Thoracic aorta (tissue), 2 donors: ENCODE results near the gene CDKAL1. TPM values are rescaled to one million over a fixed set of nuclear protein-coding genes. Genes with fewer than 3 reads are reported as not detected.

Experiments
- ATAC-seq: fragments of 150-250 bp; one replicate; pipeline ENCODE4 v1.8.0; 2017; ENCODE audit warnings: low read depth; ENCODE audit not compliant: insufficient number of reproducible peaks, low FRiP score
- DNase-seq: peaks from one replicate; pipeline ENCODE4 v3.0.0-alpha.2; 2020; ENCODE audit warnings: low spot score
- H3K27ac ChIP-seq, 2 donors: fragments of 200-600 bp; sonication (generic); 1 replicate in 1 of 2; 2 replicates in 1 of 2; pipeline ENCODE4 v1.5.1; 2016; ENCODE audit warnings: mild to moderate bottlenecking in 2 of 2, moderate library complexity in 2 of 2
- H3K27me3 ChIP-seq: fragments of 200-600 bp; sonication (generic); replicated peaks from 2 replicates; pipeline ENCODE4 v1.6.0; 2016; ENCODE audit warnings: mild to moderate bottlenecking; ENCODE audit not compliant: insufficient read depth
- H3K36me3 ChIP-seq: fragments of 200-600 bp; sonication (generic); one replicate; pipeline ENCODE4 v1.5.1; 2016
- H3K4me1 ChIP-seq, 2 donors: fragments of 200-600 bp; sonication (generic); 1 replicate in 1 of 2; 2 replicates in 1 of 2; pipeline versions ENCODE4 v1.5.1 to v1.6.0; 2016; ENCODE audit warnings: low read depth in 2 of 2, mild to moderate bottlenecking in 1 of 2; ENCODE audit not compliant: control insufficient read depth in 1 of 2
- H3K4me3 ChIP-seq: fragments of 200-600 bp; sonication (generic); 2 replicates; pipeline ENCODE4 v1.5.1; 2016; ENCODE audit warnings: mild to moderate bottlenecking
- H3K9me3 ChIP-seq: fragments of 200-600 bp; sonication (generic); 2 replicates; pipeline ENCODE4 v1.5.1; 2016
- total RNA-seq, 2 donors: library from RNA; depleted of rRNA; stranded (reverse); fragments of >200 nt; gene quantifications; one replicate each; pipeline versions ENCODE4 v1.1.0 to v1.2.3, GENCODE V29; 2016
- TF ChIP-seq, protein P1 (sequence below): fragments of 200-600 bp; sonication (generic); IDR thresholded peaks from one replicate; pipeline ENCODE4 v1.5.1; 2019; ENCODE audit warnings: antibody characterized with exemption

CDKAL1 gene
- total RNA-seq, 2 donors from 2014 or later: 8.5 to 14.6 TPM

DNA sequence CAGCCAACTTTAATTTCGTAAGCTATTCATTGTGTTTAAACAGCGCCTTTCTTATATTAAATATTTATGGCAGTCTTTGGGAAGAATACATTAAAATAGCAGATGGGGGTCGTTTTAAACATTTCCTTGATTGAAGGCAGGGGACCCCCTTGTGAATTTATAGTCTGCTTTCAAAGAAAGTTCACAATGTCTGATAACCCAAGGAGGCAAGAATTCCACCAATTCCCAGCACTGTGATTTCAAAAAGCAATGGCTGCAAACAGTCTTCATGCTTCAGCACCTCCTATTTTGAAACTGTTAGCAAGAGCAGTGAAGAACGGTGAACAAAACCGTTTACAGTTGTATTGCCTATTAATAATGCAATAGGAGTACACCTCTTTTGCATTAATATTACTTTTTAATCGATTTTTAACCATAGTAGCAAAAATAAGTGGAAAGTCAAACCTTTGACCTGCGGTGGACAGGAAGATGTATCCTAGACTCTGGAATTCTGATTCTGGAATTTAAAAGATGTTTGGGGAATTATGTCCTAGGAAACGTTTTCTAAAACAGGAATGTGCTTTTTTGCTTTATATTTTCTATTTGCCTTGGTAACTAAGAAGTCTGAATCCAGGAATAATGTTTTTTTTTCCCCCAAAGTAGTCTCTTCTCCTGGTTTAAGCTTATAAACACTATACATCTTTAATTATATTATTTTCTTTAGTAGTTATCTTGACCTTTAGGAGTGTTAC lies 393.0 kb downstream of the CDKAL1 start:
- H3K27ac ChIP-seq: no peak overlapping the region
- no peak overlapping the region for H3K4me3 ChIP-seq
- DNase-seq (no peak), ATAC-seq (no peak)
- no peaks in the 10 kb centered on the region for H3K27me3 ChIP-seq
- H3K36me3 ChIP-seq: no peaks in the 10 kb centered on the region
- no peaks in the 10 kb centered on the region for H3K9me3 ChIP-seq
- peaks cover 12 to 15% of the 10 kb centered on the region in 2 donors for H3K4me1 ChIP-seq
- TF ChIP-seq, protein P1, sequence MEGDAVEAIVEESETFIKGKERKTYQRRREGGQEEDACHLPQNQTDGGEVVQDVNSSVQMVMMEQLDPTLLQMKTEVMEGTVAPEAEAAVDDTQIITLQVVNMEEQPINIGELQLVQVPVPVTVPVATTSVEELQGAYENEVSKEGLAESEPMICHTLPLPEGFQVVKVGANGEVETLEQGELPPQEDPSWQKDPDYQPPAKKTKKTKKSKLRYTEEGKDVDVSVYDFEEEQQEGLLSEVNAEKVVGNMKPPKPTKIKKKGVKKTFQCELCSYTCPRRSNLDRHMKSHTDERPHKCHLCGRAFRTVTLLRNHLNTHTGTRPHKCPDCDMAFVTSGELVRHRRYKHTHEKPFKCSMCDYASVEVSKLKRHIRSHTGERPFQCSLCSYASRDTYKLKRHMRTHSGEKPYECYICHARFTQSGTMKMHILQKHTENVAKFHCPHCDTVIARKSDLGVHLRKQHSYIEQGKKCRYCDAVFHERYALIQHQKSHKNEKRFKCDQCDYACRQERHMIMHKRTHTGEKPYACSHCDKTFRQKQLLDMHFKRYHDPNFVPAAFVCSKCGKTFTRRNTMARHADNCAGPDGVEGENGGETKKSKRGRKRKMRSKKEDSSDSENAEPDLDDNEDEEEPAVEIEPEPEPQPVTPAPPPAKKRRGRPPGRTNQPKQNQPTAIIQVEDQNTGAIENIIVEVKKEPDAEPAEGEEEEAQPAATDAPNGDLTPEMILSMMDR: no peak

DNA sequence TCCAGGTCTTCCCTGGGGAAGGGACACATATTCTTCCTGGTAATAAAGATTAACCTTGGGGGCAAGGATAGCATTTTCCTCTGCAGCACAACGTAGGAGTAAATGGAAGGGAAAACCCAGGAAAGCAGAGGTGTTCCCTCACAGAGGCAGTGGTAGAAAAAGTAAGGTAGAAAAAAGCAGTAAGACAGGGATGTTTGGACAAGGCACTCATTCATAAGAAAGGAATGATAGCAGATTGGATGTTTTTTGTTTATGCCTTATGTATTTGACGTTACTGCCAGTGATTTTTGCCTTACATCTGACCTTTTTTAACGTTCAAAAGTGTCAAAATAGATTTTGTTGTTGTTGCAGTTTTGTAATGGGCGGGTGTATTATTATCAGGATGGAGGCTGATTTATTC lies 395.0 kb downstream of the CDKAL1 start:
- no peak overlapping the region for H3K27ac ChIP-seq

DNA sequence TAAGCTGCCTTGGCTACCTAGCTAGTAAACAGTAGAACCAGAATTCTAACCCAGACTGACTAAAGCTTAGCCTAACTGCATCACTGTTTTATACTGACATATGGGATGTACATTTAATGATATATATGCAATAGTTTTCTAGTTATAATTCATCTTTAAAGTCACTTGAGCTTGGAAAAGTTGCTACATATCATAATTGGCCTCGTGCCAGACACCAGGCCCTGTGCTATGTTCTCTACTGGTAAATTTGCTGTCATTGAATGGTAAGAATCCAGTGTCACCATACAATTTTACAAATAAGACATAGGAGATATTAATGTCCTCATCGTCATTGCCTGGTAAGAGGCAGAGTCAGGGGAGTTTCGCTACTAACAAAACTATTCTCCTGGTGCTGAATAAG lies 396.8 kb downstream of the CDKAL1 start:
- H3K9me3 ChIP-seq: no peaks in the 10 kb centered on the region
- TF ChIP-seq, protein P1: no peak
- H3K27me3 ChIP-seq: no peaks in the 10 kb centered on the region
- DNase-seq: no peak
- no peak overlapping the region for H3K4me3 ChIP-seq
- H3K36me3 ChIP-seq: no peaks in the 10 kb centered on the region
- no peak for ATAC-seq
- no peak overlapping the region for H3K27ac ChIP-seq
- H3K4me1 ChIP-seq: peaks cover 12 to 15% of the 10 kb centered on the region in 2 donors

More for the DNA sequence above, 395.0 kb downstream of the CDKAL1 start:
- Histone ChIP-seq H3K27me3 (no peaks in the 10 kb centered on the region), H3K4me3 (no peak overlapping the region), H3K36me3 (no peaks in the 10 kb centered on the region), H3K4me1 (peaks cover 12 to 15% of the 10 kb centered on the region in 2 donors), H3K9me3 (no peaks in the 10 kb centered on the region)
- TF ChIP-seq, protein P1: no peak
- no peak for ATAC-seq
- DNase-seq: no peak

DNA sequence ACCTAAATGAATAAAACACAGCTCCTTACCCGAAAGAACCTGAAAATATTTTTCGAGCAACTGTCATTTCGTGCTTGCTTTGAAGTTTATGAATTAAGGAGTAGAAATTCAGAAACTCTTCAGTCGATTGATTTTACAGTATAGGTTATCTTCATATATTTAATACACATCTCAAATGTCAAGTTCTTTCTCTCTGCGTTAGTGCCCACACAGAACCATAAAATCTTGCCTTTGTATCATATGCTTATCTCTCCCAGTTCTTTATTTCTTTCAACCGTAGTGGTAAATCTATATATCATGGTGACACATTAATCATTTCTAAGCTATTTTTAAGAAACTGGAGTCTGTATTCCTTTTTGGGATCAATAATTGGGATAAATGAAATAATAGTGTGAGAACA lies 397.5 kb downstream of the CDKAL1 start:
- H3K4me3 ChIP-seq: no peak overlapping the region
- peaks cover 12 to 15% of the 10 kb centered on the region in 2 donors for H3K4me1 ChIP-seq
- H3K9me3 ChIP-seq: no peaks in the 10 kb centered on the region
- ATAC-seq (no peak), DNase-seq (no peak)
- H3K27me3 ChIP-seq: no peaks in the 10 kb centered on the region
- H3K36me3 ChIP-seq: no peaks in the 10 kb centered on the region
- TF ChIP-seq, protein P1: no peak
- no peak overlapping the region for H3K27ac ChIP-seq

DNA sequence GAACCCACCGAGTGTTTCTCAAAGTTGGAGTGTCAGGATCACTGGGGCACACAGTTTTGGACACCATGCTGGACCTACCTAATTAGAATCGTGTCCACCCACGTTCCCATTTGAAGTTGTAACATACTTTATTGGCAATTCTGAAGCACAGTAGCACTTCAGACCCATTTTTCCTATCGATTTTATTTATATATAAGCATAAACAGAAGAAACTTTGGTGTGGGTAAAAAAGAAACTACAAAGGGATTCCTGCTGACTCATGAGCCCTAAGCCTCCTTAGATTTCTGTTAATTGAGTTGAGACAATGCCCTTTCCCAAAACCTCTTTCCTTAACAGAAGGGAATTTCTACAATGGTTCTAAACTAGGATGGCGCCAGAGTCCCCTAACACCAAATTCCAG lies 398.0 kb downstream of the CDKAL1 start:
- Histone ChIP-seq H3K27me3 (no peaks in the 10 kb centered on the region), H3K36me3 (no peaks in the 10 kb centered on the region), H3K27ac (no peak overlapping the region), H3K4me3 (no peak overlapping the region), H3K9me3 (no peaks in the 10 kb centered on the region), H3K4me1 (peaks cover 8 to 15% of the 10 kb centered on the region in 2 donors)
- TF ChIP-seq, protein P1: no peak
- ATAC-seq: no peak
- no peak for DNase-seq
